Thoracic aorta (tissue), 2 donors: ENCODE data around the gene MPG. TPM values are rescaled to one million over a fixed set of nuclear protein-coding genes. Genes with fewer than 3 reads are reported as not detected.
"Not testable (repeated sequence)": the region's sequence is repeated elsewhere in the genome, so short reads cannot be mapped to it uniquely, and the experiment has no call there.

Source experiments
- ATAC-seq: fragments of 150-250 bp; one replicate; pipeline ENCODE4 v1.8.0; 2017; ENCODE audit warnings: low read depth; ENCODE audit not compliant: insufficient number of reproducible peaks, low FRiP score
- DNase-seq: peaks from one replicate; pipeline ENCODE4 v3.0.0-alpha.2; 2020; ENCODE audit warnings: low spot score
- H3K27ac ChIP-seq, 2 donors: fragments of 200-600 bp; sonication (generic); 1 replicate in 1 of 2; 2 replicates in 1 of 2; pipeline ENCODE4 v1.5.1; 2016; ENCODE audit warnings: mild to moderate bottlenecking in 2 of 2, moderate library complexity in 2 of 2
- H3K27me3 ChIP-seq: fragments of 200-600 bp; sonication (generic); replicated peaks from 2 replicates; pipeline ENCODE4 v1.6.0; 2016; ENCODE audit warnings: mild to moderate bottlenecking; ENCODE audit not compliant: insufficient read depth
- H3K36me3 ChIP-seq: fragments of 200-600 bp; sonication (generic); one replicate; pipeline ENCODE4 v1.5.1; 2016
- H3K4me1 ChIP-seq, 2 donors: fragments of 200-600 bp; sonication (generic); 1 replicate in 1 of 2; 2 replicates in 1 of 2; pipeline versions ENCODE4 v1.5.1 to v1.6.0; 2016; ENCODE audit warnings: low read depth in 2 of 2, mild to moderate bottlenecking in 1 of 2; ENCODE audit not compliant: control insufficient read depth in 1 of 2
- H3K4me3 ChIP-seq: fragments of 200-600 bp; sonication (generic); 2 replicates; pipeline ENCODE4 v1.5.1; 2016; ENCODE audit warnings: mild to moderate bottlenecking
- H3K9me3 ChIP-seq: fragments of 200-600 bp; sonication (generic); 2 replicates; pipeline ENCODE4 v1.5.1; 2016
- total RNA-seq, 2 donors: library from RNA; depleted of rRNA; stranded (reverse); fragments of >200 nt; gene quantifications; one replicate each; pipeline versions ENCODE4 v1.1.0 to v1.2.3, GENCODE V29; 2016
- TF ChIP-seq, protein P1 (sequence below): fragments of 200-600 bp; sonication (generic); IDR thresholded peaks from one replicate; pipeline ENCODE4 v1.5.1; 2019; ENCODE audit warnings: antibody characterized with exemption

The MPG gene
- total RNA-seq, 2 donors from 2014 or later, result 93.1 to 202 TPM

DNA sequence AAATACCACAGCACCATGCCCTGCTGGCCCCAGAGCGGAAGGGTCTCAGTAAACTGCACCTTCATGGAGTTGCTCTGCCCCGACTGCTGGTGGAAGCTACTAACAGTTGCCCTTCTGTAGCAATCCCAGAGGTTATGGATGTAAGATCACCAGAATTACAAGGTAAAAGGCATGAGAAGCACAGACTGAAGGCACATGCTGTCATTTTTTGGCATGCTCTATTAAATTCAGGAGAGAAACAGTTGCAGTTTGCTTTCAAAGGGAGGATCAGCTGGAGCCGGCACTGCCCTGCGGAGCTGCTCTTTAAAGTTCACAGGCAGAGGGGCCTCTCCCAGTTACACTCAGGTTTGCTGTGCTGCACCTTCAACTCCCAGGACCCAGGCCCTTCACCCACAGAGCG lies 41.3 kb downstream of the MPG start:
- TF ChIP-seq, protein P1, sequence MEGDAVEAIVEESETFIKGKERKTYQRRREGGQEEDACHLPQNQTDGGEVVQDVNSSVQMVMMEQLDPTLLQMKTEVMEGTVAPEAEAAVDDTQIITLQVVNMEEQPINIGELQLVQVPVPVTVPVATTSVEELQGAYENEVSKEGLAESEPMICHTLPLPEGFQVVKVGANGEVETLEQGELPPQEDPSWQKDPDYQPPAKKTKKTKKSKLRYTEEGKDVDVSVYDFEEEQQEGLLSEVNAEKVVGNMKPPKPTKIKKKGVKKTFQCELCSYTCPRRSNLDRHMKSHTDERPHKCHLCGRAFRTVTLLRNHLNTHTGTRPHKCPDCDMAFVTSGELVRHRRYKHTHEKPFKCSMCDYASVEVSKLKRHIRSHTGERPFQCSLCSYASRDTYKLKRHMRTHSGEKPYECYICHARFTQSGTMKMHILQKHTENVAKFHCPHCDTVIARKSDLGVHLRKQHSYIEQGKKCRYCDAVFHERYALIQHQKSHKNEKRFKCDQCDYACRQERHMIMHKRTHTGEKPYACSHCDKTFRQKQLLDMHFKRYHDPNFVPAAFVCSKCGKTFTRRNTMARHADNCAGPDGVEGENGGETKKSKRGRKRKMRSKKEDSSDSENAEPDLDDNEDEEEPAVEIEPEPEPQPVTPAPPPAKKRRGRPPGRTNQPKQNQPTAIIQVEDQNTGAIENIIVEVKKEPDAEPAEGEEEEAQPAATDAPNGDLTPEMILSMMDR, result no peak
- ATAC-seq, result no peak

DNA sequence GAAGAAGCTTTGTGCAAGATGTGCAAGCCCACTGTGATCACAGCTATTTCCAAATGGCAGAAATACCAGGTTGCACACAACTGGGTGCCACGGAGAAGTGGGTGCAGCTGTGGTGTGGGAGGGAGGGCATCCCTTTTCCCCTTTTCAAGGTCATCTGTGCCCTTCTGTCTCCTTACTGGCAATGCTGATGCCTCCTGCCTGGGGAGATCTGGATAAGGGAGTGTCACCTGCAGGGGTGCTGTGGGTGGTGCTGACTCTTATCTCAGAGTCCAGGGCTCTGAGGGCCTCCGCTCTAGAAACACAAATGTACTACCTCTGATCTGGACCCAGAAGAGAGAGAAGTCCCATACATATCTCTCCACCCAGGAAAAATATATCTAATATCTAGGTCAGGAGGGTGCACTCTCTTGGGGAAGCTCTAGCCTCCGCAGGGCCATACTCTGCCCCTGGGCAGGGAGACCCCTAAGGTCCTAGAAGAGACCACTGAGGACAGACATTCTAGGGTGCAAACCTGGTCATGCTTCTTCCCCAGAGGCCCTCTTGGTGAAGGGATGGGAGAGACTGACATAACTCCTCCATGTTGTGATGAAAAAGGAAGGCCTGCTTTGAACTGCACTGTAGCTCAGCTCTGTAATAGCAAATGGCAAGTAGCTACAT lies 41.9 kb downstream of the MPG start:
- no peak overlapping the region for H3K4me3 ChIP-seq
- peaks cover 10% of the 10 kb centered on the region for H3K36me3 ChIP-seq
- no peaks in the 10 kb centered on the region for H3K9me3 ChIP-seq
- ATAC-seq (no peak), DNase-seq (no peak)
- H3K4me1 ChIP-seq, result peaks cover 0 to 4% of the 10 kb centered on the region in 2 donors
- TF ChIP-seq, protein P1, result no peak
- no peaks in the 10 kb centered on the region for H3K27me3 ChIP-seq
- no peak overlapping the region for H3K27ac ChIP-seq

More for the DNA sequence above, 41.3 kb downstream of the MPG start:
- H3K4me3 ChIP-seq, result no peak overlapping the region
- H3K9me3 ChIP-seq, result no peaks in the 10 kb centered on the region
- H3K27ac ChIP-seq, result no peak overlapping the region
- H3K27me3 ChIP-seq, result no peaks in the 10 kb centered on the region
- peaks cover 0 to 4% of the 10 kb centered on the region in 2 donors for H3K4me1 ChIP-seq
- H3K36me3 ChIP-seq, result peaks cover 10% of the 10 kb centered on the region
- DNase-seq, result no peak

DNA sequence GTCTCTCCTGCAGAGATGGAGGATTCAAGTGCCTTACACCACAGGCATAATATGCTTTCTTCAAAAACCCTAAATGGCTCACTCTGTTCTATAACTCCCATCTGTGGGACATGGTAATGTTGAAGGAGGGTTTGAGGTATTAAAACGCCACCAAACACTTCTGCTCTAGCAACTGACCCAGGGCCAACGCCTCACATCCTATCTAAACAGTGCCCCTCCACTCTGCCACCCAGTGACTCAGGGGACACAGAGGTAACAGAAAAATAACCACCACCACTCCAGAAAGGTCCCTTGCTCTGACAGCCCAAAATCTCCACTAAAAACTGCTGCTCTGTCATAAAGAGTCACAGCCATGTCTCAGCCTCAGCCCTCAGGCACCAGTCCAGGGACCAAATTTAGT lies 42.7 kb downstream of the MPG start:
- no peak for ATAC-seq
- no peak overlapping the region for H3K27ac ChIP-seq
- H3K27me3 ChIP-seq, result no peaks in the 10 kb centered on the region
- TF ChIP-seq, protein P1, result no peak
- no peak overlapping the region for H3K4me3 ChIP-seq
- H3K36me3 ChIP-seq, result peaks cover 10% of the 10 kb centered on the region
- H3K9me3 ChIP-seq, result no peaks in the 10 kb centered on the region
- peaks cover 0 to 4% of the 10 kb centered on the region in 2 donors for H3K4me1 ChIP-seq
- no peak for DNase-seq

DNA sequence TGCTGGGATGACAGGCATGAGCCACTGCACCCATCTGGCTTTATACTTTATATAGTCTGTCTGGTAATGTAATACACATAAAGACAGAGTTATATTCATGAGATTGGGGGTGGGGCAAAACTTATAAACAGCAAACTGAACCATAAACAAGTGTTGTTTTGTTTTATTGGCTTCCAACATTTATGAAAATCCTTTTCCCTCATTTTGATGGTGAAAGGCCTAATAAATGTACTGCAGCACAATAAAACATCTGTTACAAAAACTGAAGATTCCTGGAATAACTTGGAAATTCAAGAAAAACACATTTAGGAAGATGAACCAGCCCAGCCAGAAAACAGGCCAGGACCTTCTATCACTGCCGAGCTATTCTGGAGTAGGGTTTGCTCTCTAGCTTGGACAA lies 44.3 kb downstream of the MPG start:
- H3K9me3 ChIP-seq, result no peaks in the 10 kb centered on the region
- ATAC-seq (no peak), DNase-seq (no peak)
- no peak overlapping the region for H3K27ac ChIP-seq
- H3K36me3 ChIP-seq, result peaks cover 2% of the 10 kb centered on the region
- no peak overlapping the region for H3K4me3 ChIP-seq
- H3K4me1 ChIP-seq, result peaks cover 0 to 4% of the 10 kb centered on the region in 2 donors
- TF ChIP-seq, protein P1, result no peak
- H3K27me3 ChIP-seq, result no peaks in the 10 kb centered on the region

DNA sequence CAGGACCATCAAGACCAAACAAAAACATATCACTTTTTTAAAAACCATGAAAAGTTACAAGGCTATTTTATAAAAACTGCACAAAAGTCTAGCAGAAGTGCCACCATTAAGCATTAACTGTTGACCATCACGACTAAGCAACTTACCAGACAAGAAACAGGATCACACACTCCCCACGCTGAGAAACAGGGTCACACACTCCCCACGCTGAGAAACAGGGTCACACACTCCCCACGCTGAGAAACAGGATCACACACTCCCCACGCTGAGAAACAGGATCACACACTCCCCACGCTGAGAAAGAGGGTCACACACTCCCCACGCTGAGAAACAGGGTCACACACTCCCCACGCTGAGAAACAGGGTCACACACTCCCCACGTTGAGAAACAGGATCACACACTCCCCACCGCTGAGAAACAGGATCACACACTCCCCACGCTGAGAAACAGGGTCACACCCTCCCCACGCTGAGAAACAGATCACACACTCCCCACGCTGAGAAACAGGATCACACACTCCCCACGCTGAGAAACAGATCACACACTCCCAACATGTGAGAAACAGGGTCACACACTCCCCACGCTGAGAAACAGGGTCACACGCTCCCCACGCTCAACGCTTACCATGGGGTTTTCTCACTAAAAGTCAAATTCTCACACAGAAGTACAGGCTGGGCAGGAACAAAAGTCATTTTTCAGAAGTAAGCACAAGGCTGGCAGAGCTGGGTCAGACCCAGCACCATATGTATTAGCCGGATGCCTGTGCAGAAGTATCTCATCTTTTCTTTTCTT lies 45.7 kb downstream of the MPG start:
- ATAC-seq, H3K27me3 ChIP-seq, DNase-seq, H3K4me3 ChIP-seq, H3K4me1 ChIP-seq, H3K36me3 ChIP-seq, H3K27ac ChIP-seq, H3K9me3 ChIP-seq: not testable (repeated sequence)
